ENCODE results near the gene PLEKHD1.
A peak's percentile ranks its signal among the peaks of the same experiment; 100 is the strongest.
"Not testable (repeated sequence)": the region's sequence is repeated elsewhere in the genome, so short reads cannot be mapped to it uniquely, and the experiment has no call there.

PLEKHD1 gene

DNA sequence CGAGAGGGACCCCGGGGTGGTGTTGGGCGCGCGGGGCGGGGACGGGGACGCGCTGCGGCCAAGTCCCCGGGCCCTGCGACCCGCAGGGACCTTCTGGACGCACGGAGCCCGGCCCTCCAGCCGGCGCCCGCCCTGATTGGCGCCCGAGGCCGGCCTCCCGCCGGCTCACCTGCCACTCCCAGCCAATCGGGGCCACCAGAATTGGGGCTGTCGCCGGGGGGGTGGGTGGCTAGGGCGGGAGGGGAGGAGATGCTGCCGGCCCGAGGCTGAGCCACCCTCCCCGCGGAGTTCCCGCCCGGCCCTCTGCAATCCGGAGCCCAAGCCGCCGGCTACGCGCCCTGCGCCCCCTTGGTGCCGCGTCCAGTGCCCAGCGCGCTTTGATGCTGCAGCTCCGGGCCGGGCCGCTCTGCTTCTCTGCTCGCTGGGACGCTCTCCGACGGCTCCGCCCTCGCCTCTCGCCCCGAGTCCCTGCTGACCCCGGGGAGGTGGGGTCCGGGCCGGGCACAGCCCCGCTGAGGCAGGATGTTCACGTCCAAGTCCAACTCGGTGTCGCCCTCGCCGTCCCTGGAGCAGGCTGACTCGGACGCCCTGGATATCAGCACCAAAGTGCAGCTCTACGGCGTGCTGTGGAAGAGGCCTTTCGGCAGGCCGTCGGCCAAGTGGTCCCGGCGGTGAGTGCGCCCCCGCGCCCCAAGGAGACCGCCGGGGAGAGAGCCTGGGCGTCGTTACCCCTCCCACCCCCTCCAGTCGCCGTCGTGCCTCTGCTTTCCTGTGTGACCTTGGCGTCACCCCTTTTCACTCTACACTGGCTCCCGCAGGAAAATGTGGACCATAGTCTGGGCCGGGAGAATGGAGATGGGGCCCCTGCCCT lies at the start of gene PLEKHD1:
TSS of gene PLEKHD1 (plus strand) at position 285 of the 871 bp plus-strand sequence. CDS start at position 523, 238 bp downstream.
- peak; percentile 13 for DNase-seq

DNA sequence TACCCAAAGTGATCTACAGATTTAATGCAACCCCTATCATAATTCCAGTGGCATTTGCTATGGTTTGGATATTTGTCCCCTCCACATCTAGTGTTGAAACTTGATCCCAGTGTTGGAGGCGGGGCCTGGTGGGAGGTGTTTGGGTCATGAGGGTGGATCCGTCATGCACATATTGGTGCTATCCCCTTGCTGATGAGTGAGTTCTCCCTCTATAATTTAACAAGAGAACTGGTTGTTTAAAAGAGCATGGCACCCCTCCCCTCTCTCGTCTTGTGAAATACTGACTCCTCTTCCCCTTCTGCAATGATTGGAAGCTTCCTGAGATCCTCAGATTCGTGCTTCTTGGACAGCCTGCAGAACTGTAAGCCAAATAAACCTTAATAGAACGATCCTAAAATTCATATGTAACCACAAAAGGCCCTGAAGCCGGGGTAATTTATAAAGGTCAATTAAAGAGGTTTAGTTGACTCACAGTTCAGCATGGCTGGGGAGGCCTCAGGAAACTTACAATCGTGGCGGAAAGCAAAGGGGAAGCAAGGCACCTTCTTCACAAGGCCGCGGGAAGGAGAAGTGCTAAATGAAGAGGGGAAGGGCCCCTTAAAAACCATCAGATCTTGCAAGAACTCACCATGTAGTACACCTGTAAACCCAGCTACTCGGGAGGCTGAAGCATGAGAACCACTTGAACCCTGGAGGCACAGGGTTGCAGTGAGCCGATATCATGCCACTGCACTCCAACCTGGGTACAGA lies 44.8 kb upstream of the PLEKHD1 start:
- no peak for DNase-seq

DNA sequence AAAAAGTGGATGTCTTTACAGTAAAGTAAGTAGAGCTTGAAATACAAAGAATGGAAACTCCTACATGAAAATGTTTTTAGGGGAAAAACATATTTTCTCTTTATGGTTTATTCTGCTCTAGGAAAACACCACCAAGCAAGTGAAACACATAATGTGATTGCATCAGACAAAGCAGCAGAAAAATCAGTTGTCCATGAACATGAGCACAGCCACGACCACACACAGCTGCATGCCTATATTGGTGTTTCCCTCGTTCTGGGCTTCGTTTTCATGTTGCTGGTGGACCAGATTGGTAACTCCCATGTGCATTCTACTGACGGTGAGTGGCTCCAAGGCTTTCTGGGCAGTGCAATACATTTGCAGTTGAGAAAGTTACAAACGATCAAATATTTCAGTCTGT lies 42.6 kb upstream of the PLEKHD1 start:
- DNase-seq, result no peak

DNA sequence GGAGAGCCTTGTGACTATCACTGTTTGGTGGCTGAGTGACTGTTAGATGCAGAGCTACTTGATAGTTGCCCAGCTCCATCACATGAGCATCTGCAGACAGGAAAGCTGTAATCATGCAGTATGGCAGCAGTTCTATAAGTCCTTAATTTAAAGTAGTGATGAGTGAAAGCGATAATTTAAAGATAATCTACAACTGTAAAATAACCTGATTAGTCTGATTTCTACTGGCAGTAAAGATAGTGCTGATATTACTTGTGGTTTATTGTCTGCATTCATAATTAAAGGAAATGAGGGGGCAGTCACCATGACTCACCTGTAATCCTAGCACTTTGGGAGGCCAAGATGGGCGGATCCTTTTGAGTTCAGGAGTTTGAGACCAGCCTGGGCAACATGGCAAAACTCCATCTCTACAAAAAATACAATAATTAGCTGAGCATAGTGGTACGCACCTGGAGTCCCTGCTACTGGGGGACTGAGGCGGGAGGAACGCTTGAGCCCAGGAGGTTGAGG lies 41.2 kb upstream of the PLEKHD1 start:
- no peak for DNase-seq

DNA sequence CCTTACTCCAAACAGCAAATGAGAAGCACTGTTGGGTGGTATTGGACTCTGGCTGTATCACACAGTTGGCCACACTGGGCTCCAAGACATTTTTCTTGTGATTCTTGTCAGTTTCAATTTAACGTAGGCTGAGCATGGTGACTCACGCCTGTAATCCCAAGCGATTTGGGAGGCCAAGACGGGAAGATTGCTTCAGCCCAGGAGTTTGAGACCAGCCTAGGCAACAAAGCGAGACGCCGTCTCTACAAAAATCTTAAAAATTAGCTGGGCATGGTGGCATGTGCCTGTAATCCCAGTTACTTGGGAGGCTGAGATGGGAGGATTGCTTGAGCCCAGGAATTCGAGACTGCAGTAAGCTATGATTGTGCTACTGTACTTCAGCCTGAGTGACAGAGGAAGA lies 35.3 kb upstream of the PLEKHD1 start:
- DNase-seq, result no peak

DNA sequence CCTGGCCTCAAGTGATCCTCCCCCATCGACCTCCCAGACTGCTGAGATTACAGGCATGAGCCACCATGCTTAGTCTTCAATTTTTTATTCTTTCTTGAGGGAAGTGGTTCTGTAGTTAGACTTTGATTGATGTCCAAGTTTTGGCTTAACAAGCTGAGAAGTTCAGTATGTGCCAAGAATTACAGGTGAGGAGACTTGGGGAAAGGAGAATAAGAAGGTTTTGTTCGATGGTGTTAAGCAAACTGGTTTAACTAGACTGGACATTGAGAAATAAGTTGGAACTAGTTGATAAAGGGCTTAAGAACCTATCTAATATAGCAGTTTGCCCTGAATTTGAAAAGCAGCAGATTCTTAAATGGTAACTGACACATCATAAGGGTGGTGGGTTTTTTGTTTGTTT lies 32.6 kb upstream of the PLEKHD1 start:
- no peak for DNase-seq

DNA sequence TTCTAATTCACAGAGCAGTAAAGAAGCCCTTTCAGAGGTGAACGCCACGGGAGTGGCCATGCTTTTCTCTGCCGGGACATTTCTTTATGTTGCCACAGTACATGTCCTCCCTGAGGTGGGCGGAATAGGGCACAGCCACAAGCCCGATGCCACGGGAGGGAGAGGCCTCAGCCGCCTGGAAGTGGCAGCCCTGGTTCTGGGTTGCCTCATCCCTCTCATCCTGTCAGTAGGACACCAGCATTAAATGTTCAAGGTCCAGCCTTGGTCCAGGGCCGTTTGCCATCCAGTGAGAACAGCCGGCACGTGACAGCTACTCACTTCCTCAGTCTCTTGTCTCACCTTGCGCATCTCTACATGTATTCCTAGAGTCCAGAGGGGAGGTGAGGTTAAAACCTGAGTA lies 26.2 kb upstream of the PLEKHD1 start:
- no peak for DNase-seq

DNA sequence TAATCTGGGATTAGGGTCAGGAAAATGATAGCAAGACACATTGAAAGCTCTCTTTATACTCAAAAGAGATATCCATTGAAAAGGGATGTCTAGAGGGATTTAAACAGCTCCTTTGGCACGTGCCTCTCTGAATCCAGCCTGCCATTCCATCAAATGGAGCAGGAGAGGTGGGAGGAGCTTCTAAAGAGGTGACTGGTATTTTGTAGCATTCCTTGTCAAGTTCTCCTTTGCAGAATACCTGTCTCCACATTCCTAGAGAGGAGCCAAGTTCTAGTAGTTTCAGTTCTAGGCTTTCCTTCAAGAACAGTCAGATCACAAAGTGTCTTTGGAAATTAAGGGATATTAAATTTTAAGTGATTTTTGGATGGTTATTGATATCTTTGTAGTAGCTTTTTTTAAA lies 25.4 kb upstream of the PLEKHD1 start:
- no peak for DNase-seq

DNA sequence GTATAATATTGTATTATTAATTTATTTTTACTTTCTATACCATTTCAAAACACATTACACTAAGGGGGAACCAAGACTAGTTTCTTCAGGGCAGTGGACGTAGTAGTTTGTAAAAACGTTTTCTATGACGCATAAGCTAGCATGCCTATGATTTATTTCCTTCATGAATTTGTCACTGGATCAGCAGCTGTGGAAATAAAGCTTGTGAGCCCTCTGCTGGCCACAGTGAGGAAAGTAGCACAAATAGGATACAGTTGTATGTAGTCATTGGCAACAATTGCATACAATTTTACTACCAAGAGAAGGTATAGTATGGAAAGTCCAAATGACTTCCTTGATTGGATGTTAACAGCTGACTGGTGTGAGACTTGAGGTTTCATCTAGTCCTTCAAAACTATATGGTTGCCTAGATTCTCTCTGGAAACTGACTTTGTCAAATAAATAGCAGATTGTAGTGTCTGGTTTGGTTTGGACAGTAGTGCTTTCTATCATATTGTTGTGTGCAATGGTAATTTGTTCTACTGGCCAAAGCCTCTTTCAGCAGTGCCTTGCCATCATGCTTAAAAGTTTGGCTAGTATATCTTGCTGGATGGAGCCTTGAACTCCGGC lies 24.3 kb upstream of the PLEKHD1 start:
- DNase-seq, result peak; percentile 61

DNA sequence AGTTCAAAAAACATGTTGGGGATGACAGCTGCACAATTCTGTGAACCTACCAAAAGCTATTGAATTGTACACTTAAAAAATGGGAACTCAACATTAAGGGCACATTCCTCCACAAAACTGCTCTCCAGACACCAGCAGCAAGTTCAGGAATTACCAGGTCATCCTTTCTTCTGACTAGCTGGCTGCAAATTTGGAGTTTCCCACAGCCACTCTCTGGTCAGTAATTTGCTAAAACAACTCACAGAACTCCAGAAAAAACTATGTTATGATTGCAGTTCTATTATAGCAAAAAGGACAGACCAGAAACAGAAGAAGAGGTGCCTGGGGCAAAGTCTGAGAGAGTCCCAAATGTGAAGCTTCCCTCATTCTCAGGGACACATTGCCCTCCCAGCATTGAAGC lies 20.1 kb upstream of the PLEKHD1 start:
- DNase-seq, result no peak

DNA sequence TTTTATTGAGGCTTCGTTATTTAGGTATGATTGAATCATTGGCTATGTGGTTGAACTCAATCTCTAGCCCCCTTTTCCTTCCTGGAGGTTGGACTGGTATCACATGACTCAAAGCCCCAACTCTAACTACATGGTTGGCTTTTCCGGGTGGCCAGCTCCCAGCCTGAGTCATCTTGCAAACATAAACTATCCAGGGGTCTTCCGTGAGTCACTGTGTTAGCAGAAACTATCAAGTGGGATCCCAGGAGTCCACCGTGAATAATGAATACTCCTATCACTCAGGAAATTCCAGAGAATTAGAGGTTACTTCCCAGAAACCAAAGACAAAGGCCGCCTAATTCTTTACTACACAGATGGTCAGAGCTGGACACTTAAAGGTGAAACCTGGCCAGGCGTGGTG lies 19.7 kb upstream of the PLEKHD1 start:
- no peak for DNase-seq

DNA sequence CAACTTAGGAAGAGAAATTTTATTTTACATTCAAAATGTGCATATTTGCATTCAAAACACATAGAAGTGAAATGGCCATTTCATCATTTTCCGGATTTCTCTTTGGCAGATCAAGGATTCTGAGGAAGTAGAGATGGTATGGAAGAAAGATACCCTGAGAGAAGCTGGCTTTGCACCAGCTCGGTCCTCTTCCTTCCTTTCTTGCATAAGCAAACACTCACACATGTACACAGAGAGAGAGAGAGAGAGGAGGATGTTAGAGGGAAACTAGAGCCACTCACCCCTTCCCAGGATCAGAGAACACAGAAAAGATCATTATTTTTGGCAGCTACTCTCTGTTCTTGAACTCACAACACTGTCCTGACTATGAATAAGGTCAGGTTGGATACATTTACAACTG lies 15.6 kb upstream of the PLEKHD1 start:
- DNase-seq, result no peak

DNA sequence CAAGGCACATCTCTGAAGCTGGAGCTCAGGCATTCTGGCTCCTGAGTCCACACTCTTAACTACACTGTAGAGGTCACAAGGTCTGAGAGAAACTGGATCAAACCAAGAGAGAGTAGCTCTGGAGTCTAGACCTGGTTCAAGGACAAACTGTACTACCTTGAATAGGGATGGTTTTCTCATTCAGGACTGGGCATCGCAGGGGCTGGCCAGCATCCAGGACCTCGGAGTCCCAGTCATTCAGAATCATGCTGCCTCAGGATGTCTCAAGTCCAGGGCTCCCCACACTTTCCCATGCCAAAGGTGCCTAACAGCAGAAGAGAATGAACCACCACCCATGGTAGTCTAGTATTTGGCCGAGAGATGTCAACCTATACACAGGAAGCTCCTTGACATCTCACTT lies 13.1 kb upstream of the PLEKHD1 start:
- no peak for DNase-seq

DNA sequence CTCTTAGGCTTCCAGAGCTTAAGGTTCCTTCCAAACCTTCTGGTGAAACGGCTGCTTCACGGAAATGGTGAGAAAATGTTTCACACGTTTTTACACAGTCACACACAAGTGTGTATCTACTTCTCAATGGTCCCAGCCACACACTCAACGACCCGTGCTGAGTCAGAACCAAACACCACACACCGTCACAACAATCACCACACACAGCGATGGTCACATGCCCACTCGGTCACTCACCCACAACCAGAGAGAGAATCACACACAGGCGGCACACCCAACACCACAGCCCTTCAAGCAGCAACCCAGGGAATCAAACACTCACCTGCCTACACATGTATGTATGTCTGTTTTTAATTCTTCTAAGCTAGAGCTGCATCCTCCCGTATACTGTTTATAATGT lies 12.6 kb upstream of the PLEKHD1 start:
- no peak for DNase-seq

DNA sequence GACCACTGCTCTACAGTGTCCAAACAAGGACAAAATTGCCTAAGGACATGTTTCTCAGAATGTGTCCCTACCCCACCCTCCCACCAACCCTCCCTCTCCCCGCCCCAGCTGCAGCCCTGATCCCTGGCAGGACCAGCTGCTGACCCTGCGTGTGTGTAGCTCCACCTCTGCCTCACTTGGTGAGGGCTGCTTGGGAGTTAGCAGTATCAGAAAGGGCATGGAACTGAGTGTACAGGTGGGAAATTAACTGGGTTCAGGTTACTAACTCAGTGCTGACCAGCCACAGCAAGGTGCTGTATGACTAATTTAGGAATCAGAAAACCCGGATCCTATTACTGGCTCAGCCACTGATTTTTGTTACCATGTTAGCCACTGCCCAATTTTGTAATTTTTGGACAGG lies 11.3 kb upstream of the PLEKHD1 start:
- no peak for DNase-seq

DNA sequence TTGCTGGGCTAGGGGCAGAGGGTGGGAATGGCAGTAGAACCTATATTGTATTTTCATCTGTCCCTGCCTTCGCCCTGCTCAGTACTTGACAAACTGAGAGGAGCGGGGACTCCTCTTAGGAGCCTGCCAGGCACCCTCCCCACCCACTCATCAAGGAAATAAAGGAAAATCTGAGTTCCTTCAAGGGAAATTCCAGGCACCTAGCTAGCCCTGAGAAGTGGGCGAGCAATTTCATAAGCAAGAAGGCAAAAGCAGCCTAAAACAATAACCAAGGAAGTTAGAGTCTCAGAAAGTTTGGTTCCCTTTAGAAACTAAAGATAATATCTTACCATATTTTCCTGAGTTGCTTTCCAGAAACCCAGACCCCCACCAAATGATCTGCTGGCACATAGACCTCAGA lies 10.6 kb upstream of the PLEKHD1 start:
- no peak for DNase-seq

DNA sequence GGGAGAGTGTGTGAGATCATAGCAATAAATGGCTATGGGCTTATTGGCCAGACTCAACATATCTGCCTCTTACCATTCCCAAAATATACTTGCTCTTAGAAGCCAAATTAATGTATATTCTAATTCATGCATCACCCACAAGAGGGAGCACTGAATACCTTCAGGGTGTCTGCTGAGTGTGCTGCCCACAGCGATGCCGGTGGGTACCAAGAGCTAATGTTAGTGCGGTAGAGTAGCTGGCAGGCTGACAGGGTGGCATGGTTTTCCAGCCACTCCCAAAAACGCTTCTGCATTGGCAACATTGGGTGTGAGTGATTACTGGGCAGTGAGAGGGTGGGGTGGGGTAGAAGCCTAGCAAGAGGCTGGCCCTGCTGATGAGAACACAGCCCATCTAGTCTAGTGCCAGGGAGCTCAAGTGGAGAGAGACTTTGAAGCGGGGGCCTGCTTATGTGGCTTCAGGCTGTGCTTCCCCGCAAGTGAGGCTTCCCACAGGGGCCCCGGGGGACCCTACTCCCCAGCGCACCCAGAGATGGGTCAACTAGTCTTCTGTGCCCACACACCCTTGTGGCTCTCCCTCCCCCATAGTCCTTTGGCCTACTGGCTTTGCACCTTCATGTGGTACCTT lies 9.2 kb upstream of the PLEKHD1 start:
- peak; percentile 52 for DNase-seq

DNA sequence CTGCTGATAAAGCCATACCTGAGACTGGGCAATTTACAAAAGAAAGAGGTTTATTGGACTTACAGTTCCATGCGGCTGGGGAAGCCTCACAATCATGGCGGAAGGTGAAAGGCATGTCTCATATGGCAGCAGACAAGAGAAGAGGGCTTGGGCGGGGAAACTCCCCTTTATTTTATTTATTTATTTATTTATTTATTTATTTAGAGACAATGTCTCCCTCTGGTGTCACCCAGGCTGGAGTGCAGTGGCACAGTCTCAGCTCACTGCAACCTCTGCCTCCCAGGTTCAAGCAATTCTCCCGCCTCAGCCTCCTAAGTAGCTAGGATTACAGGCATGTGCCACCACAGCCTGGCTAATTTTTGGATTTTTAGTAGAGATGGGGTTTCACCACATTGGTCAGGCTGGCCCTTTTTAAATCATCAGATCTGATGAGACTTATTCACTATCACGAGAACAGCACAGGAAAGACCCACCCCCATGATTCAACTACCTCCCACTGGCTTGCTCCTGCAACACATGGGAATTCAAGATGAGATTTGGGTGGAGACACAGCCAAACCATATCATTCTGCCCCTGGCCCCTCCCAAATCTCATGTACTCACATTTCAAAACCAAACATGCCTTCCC lies 7.6 kb upstream of the PLEKHD1 start:
- not testable (repeated sequence) for DNase-seq

DNA sequence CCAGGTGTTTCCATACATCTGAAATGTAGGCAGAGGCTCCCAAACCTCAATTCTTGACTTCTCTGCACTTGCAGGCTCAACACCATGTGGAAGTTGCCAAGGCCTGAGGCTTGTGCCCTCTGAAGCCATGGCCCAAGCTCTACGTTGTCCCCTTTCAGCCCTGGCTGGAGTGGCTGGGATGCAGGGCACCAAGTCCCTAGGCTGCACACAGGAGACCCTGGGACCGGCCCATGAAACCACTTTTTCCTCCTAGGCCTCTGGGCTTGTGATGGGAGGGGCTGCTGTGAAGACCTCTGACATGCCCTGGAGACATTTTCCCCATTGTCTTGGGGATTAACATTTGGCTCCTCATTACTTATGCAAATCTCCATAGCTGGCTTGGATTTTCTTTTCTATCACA lies 6.5 kb upstream of the PLEKHD1 start:
- not testable (repeated sequence) for DNase-seq

DNA sequence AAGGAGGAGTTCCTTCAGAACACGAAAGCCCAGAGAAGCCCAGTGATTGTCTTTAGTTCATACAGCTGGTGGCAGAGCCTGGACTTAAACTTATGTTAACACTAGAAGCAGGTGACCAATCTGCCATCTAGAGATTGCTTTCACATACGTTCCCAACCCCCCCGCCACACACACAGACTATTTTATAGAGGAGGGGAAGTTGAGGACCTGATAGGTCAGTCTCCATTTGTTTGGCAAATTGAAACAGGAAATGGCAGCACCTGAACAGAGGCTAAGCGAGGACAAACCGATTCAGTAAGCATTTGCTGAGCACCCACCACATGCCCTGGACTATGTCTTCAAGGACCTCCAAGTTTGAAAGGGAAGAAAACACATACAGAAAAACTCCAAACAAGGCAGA lies 4.8 kb upstream of the PLEKHD1 start:
- no peak for DNase-seq

DNA sequence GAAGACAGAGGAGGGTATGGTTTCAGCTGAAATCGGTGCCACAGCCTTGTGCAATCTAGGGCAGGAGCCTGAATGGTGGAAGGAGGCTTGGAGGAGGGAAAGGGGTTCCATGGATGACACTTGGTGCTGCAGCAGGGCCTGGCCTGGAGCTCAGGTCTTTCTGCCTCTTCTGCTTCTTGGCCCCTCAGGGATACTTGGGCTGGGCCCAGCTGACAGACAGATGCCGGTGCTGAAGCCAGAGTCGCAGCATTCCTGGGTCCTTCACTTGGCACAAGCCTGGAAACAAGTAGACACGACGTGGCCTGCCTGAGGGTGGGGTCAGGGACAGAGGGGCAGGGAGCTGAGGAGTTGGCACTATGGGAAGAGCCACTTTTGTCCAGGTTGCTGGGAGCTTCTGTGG lies 4.4 kb upstream of the PLEKHD1 start:
- DNase-seq, result no peak

DNA sequence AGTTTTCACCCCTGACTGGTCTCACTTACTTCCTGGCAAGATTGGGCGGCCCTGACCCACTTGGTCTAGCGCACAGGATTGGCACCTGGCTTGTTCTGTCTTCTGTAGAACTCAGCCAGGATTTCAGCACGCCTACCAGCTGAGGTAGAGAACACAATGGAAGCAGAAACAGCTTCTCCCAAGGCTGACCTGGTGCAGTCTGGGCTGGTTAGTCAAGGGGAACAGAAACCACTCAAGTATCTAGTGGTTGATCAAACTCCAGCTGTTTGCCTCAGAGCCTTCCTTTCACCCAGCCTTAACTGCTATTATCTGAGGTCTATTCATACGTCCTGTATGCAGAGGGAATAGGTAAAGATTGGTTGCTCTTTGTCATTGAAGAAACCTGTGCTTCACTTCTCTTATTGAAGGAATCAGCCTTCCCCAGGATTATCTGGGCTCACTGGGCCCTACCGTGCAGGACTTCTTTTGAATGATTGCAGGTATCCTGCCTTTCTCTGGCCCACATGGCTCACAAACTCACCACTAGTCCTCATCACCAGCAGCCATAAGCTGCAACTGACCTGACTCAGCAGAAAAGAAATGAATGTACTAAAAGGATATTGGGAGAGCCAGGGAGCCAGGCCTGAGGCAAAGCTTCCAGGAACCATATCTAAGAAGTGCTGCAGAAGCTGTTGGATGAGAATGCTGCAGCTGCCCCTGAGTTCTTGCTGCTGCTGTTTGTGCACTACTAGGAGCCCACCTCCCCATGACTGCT lies 2.5 kb upstream of the PLEKHD1 start:
- DNase-seq, result no peak

Data from NCI-H345 (cell line).